ENCODE measurements around the gene C1QTNF1.
A peak's percentile ranks its signal among the peaks of the same experiment; 100 is the strongest.
"Not testable (repeated sequence)": the region's sequence is repeated elsewhere in the genome, so short reads cannot be mapped to it uniquely, and the experiment has no call there.

Gene C1QTNF1

GRCh38 chr17:79062691-79063090 is 38.7 kb downstream of the C1QTNF1 start:
- no peak for DNase-seq

GRCh38 chr17:79064026-79064425 is 40.1 kb downstream of the C1QTNF1 start:
- no peak for DNase-seq

GRCh38 chr17:79065105-79065670 is 41.2 kb downstream of the C1QTNF1 start:
- peak; percentile 71 for DNase-seq

DNA sequence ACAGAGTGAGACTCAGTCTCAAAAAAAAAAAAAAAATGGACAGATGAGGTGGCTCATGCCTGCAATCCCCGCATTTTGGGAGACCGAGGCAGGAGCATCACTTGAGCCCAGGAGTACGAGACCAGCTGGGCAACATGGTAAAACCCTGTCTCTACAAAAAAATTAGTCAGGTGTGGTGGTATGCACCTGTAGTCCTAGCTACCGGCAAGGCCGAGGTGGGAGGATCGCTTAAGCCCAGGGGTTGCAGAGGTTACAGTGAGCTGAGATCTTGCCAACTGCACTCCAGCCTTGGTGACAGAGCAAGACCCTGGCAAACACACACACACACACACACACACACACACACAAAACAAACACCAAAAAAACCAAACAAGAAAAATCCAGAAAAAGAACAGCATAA is 43.0 kb downstream of the C1QTNF1 start:
- no peak for DNase-seq

DNA sequence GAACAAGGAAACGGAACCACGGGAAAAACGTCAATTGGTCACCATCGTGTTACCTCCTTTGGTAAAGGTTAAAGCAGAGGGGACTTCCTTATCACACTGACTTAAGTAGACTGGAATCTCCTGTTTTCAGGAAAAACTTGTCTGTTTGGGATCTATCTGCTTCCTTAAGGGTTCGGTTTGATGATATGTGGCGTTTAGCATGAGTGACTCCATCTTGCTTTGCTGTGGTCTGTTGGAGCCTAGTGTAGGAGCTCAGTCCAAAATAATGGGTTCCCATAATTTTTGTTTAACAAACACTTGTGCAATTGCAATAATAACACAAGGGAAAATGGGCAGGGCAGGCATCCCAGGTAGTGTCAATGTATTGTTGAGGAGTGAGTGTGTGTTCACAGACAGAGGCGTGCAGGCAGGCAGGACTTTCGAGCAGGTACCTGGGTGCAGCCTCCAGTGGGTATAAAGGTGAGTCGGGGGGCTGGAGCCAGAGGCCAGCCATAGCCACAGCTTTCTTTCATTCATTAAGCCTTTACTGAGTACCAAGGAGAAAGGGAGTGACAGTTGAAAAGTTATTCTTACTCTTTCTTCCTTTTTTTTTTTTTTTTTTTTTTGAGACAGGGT is 46.4 kb downstream of the C1QTNF1 start:
- no peak for DNase-seq

- DNase-seq: no peak
Measured at GRCh38 chr17:79071161-79071740, 47.3 kb downstream of the C1QTNF1 start.

- DNase-seq: no peak
Measured at GRCh38 chr17:79072544-79072943, 48.6 kb downstream of the C1QTNF1 start.

DNA sequence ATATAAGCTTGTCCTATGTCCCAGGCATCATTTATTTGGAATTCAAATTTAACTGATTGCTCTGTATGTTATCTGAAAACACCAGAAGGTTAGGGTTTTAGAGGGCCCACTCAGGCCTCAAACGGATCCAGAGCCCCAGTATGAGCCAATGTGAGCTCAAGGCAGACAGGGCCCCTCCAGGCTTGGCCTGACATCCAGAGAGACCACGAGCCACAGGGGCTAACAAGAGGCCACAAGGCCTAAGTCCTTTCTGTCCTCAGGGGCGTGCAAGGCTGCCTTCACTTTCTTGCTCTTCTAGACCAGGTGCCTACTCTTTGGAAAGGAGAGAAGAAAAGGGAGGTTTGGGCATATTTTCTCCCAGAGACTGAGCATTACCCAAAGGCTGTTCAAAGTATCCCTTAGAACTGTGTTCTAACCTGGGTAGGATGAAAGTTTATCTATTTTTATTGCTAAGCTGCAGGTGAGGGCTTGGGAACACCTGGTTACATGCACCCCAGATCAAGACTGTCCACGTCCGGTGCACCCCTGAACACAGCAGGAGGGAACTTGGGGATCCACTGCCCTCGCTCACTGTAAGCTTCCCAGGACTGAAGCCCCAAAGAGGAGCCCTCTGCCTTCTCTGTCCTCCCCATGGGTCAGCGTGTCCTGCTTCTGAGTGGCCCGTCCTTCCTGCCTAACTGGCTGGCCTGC is 49.2 kb downstream of the C1QTNF1 start:
- DNase-seq: no peak

GRCh38 chr17:79073706-79074088 is 49.7 kb downstream of the C1QTNF1 start:
- no peak for DNase-seq

DNA sequence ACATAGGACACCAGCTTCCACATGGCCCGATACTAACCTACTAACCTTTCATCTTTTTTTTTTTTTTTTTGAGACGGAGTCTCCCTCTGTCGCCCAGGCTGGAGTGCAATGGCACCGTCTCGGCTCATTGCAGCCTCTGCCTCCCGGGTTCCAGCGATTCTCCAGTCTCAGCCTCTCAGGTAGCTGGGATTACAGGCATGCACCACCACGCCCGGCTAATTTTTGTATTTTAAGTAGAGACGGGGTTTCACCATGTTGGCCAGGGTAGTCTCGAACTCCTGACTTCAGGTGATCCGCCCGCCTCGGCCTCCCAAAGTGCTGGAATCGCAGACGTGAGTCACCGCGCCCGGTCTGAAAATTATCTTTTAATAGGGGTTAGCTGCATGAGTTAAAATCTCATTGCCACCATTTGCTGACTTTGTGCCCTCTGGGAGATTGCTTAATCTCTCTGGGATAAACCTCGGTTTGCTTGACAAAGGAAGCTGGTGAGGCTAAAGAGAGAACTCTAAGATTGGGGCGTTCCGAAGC is 50.2 kb downstream of the C1QTNF1 start:
- DNase-seq: not testable (repeated sequence)

GRCh38 chr17:79074649-79075445 is 50.9 kb downstream of the C1QTNF1 start, which contains the start of gene ENGASE:
ENGASE (plus strand) TSS chr17:79074824; CDS start chr17:79074945, 121 bp downstream.
- DNase-seq: peak; percentile 94

GRCh38 chr17:79075446-79075750 is 51.4 kb downstream of the C1QTNF1 start:
- DNase-seq: peak; percentile 25

- DNase-seq: no peak
Measured at GRCh38 chr17:79075861-79076406, 52.0 kb downstream of the C1QTNF1 start.

DNA sequence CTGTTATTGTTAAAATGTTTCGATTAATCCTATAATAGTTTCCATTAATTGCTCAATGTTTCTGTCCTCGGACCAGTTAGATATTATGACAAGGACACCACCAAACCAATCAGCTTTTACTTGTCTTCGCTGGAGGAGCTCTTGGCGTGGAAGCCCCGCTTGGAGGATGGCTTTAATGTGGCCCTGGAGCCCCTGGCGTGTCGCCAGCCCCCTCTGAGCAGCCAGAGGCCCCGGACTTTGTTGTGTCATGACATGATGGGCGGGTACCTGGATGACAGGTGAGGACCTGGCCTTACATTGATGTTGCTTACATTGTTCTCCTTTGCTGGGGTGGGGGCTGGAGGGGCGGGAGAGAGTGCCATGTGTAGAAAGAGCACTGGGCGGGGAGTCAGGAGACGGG is 53.6 kb downstream of the C1QTNF1 start:
- DNase-seq: no peak

- no peak for DNase-seq
Measured at GRCh38 chr17:79078476-79079190, 54.7 kb downstream of the C1QTNF1 start.

- no peak for DNase-seq
Measured at GRCh38 chr17:79079421-79080200, 55.6 kb downstream of the C1QTNF1 start.

- DNase-seq: no peak
Measured at GRCh38 chr17:79080349-79080748, 56.4 kb downstream of the C1QTNF1 start.

DNA sequence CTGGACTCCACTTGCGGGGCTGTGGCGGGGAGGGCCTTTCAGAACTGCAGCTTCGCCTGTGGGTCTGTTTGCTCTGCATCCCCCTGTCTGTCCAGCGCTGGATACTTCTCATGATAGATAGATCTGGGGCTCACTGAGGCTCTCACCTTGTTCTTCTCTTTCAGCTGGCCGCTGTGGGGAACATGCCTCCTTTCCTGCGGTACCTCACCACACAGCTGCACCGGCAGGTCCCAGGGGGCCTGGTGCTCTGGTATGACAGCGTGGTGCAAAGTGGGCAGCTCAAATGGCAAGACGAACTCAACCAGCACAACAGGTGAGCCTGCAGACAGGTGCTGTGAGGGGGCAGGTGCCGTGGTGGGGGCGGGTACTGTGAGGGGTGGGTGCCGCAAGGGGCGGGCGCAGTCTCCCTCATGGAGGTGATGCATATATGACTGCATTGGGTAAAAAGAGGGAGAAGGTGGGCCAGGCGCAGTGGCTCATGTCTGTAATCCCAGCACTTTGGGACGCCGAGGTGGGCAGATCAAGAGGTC is 56.9 kb downstream of the C1QTNF1 start:
- DNase-seq: no peak

- no peak for DNase-seq
Measured at GRCh38 chr17:79081571-79082276, 57.8 kb downstream of the C1QTNF1 start.

Data from CD4-positive, alpha-beta T cell treated with Interleukin-12 subunit alpha and Interleukin-12 subunit beta, for 1 hour (primary cell).